Upper lobe of left lung (tissue), 6 donors: ENCODE data around the gene TMEM81. TPM values are rescaled to one million over a fixed set of nuclear protein-coding genes. Genes with fewer than 3 reads are reported as not detected.

Experiments used
- ATAC-seq, 2 donors: fragments of 200-7000 bp; cut with Tn5 transposase; one replicate each; pipeline ENCODE4 v1.9.1; 2022; ENCODE audit warnings: mild to moderate bottlenecking in 2 of 2, moderate library complexity in 2 of 2; ENCODE audit not compliant: low FRiP score in 2 of 2
- DNase-seq, 2 donors: peaks; one replicate each; pipeline ENCODE4 v3.0.0-alpha.2; 2019 to 2020
- H3K27ac ChIP-seq, 4 donors: fragments of 200-600 bp; sonication (generic); one replicate each; pipeline ENCODE4 v1.5.1; 2016 to 2019
- H3K27me3 ChIP-seq, 4 donors: fragments of 200-600 bp; sonication (generic); one replicate each; pipeline ENCODE4 v1.5.1; 2017 to 2019
- H3K36me3 ChIP-seq, 4 donors: fragments of 200-600 bp; sonication (generic); one replicate each; pipeline ENCODE4 v1.5.1; 2016 to 2019
- H3K4me1 ChIP-seq, 4 donors: fragments of 200-600 bp; sonication (generic); one replicate each; pipeline ENCODE4 v1.5.1; 2018 to 2019
- H3K4me3 ChIP-seq, 4 donors: fragments of 200-600 bp; sonication (generic); one replicate each; pipeline ENCODE4 v1.5.1; 2017 to 2019; ENCODE audit warnings: mild to moderate bottlenecking in 2 of 4, moderate library complexity in 1 of 4
- H3K9me3 ChIP-seq, 4 donors: fragments of 200-600 bp; sonication (generic); one replicate each; pipeline ENCODE4 v1.5.1; 2018 to 2019
- EP300 ChIP-seq, 4 donors: sonication (generic); formaldehyde crosslinking; IDR thresholded peaks; one replicate each; pipeline ENCODE4 v1.5.1; 2017; ENCODE audit warnings: antibody characterized with exemption in 4 of 4, control low read depth in 2 of 4
- POLR2A ChIP-seq, 4 donors: fragments of 450-650 bp; IDR thresholded peaks; one replicate each; pipeline ENCODE4 v1.5.1; 2016 to 2017; ENCODE audit warnings: antibody characterized with exemption in 4 of 4, mild to moderate bottlenecking in 2 of 4
- POLR2AphosphoS5 ChIP-seq, 2 donors: sonication (generic); formaldehyde crosslinking; IDR thresholded peaks; one replicate each; pipeline ENCODE4 v1.5.1; 2017; ENCODE audit warnings: antibody characterized with exemption in 2 of 2
- WGBS, 2 donors: methylation state at CpG; one replicate each; pipeline ENCODE4 v1.1.5; 2017 to 2018; 5-methylcytosine and 5-hydroxymethylcytosine counted together
- total RNA-seq, 6 donors: library from RNA; depleted of rRNA in 4 of 6; stranded (reverse); fragments of >200 nt in 4 of 6; gene quantifications; one replicate each; pipeline versions ENCODE4 v1.1.0 to v1.2.1, GENCODE V29; 2016 to 2021
- TF ChIP-seq, protein P1 (sequence below), 6 experiments: fragments of 450-650 bp in 4 of 6; fragments of 200-600 bp in 2 of 6; sonication (generic) in 2 of 6; IDR thresholded peaks; one replicate each; pipeline ENCODE4 v1.5.1; 2016 to 2019; ENCODE audit warnings: antibody characterized with exemption in 6 of 6
- donor health status: DM: no; HTN: no; CAD: no; lungs with moderate emphysema.
- donor health status: DM: no; HTN: yes; CAD: no; lungs with severe emphysema.

TMEM81 gene
- total RNA-seq, 6 donors from 2014 or later = 1.2 to 7.2 (median 2.8) TPM

DNA sequence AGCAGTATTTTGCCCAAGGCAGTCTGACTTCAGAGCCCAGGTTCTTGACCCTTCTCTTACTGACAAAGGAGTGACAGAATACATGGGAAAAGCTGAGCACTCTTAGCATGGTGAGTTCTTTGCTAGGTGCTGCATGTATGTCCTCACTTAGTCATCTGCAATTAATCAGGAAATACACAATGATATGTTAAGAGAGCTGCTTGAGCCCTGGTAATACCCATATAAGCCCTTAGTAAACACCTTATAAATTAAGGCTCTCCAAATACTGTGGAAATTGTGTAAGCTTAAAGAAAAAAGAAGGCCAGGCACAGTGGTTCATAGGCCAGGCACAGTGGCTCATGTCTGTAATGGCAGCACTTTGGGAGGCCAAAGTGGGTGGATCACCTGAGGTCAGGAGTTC is 14.0 kb upstream of the TMEM81 start:
- TF ChIP-seq, protein P1, sequence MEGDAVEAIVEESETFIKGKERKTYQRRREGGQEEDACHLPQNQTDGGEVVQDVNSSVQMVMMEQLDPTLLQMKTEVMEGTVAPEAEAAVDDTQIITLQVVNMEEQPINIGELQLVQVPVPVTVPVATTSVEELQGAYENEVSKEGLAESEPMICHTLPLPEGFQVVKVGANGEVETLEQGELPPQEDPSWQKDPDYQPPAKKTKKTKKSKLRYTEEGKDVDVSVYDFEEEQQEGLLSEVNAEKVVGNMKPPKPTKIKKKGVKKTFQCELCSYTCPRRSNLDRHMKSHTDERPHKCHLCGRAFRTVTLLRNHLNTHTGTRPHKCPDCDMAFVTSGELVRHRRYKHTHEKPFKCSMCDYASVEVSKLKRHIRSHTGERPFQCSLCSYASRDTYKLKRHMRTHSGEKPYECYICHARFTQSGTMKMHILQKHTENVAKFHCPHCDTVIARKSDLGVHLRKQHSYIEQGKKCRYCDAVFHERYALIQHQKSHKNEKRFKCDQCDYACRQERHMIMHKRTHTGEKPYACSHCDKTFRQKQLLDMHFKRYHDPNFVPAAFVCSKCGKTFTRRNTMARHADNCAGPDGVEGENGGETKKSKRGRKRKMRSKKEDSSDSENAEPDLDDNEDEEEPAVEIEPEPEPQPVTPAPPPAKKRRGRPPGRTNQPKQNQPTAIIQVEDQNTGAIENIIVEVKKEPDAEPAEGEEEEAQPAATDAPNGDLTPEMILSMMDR (IDR thresholded peaks at IDR 0.05) = no peak
- no peak overlapping the region for H3K27ac ChIP-seq
- no peaks in the 10 kb centered on the region for H3K4me1 ChIP-seq
- no peaks in the 10 kb centered on the region for H3K9me3 ChIP-seq
- peaks cover 37 to 99% (median 87%) of the 10 kb centered on the region in 4 donors for H3K36me3 ChIP-seq
- no peak overlapping the region for H3K4me3 ChIP-seq
- ATAC-seq (no peak), DNase-seq (no peak)
- no peaks in the 10 kb centered on the region for H3K27me3 ChIP-seq

DNA sequence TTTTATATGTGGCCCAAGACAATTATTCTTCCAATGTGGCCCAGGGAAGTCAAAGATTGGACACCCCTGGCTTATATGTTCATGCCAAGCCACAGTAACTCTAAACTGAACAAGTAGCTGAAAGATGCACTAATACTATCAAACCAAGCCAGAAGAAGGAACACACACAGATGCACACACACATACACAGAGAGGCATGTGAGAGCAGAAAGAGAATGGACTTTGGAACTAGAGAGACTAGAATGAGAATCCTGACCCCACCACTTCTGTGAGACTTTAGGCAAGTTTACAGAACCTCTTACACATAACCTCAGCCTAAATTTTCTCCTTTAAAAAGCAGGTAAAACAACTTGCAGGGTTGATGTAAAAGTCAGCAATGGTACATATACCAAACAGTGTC is 11.2 kb upstream of the TMEM81 start:
- no peak overlapping the region for H3K4me3 ChIP-seq
- peaks cover 42 to 99% (median 76%) of the 10 kb centered on the region in 4 donors for H3K36me3 ChIP-seq
- H3K4me1 ChIP-seq = no peaks in the 10 kb centered on the region
- no peaks in the 10 kb centered on the region for H3K27me3 ChIP-seq
- H3K9me3 ChIP-seq = no peaks in the 10 kb centered on the region
- no peak for DNase-seq
- TF ChIP-seq EP300 (IDR thresholded peaks at IDR 0.05) (no peak), POLR2A (IDR thresholded peaks at IDR 0.05) (no peak), POLR2AphosphoS5 (IDR thresholded peaks at IDR 0.05) (no peak)
- TF ChIP-seq, protein P1 (IDR thresholded peaks at IDR 0.05) = no peak
- ATAC-seq = no peak
- H3K27ac ChIP-seq = no peak overlapping the region

DNA sequence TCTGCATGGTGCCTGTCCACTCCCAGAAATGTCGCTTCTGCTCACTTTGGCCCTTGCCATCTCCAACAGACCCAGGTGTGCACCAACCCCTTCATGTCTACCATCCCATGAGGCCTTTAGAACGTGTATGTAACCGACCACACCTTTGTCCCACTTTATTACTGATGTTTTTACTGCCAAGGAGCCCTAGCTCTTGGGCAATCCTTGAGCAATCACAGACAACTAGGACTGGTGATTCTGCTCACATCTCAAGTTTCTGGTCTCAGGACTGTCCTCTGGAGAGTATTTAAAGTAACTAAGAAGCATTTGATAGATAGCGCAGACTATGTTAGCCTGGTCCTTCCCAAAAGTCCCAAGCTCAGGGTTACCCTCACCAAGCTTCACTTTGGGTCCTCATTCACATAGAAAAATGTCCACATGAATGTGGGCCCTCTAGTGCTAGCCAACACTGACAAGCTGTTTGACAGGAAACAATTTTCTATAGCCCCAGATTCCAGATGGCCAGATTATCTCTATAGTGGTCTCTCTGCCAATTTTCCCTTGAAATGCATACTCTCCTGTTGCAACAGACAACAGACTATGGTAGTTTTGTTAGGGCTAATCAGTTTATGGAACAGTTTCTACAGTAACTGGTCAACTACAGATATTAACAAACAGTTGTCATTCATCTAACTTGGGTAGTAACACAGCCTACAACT is 6.9 kb upstream of the TMEM81 start:
- WGBS, 2 donors = 85 to 91% methylated on average over 4 of the region's 4 CpGs
- H3K9me3 ChIP-seq = no peaks in the 10 kb centered on the region
- TF ChIP-seq POLR2AphosphoS5 (IDR thresholded peaks at IDR 0.05) (no peak), POLR2A (IDR thresholded peaks at IDR 0.05) (no peak), EP300 (IDR thresholded peaks at IDR 0.05) (no peak)
- TF ChIP-seq, protein P1 (IDR thresholded peaks at IDR 0.05) = no peak
- peaks cover 24 to 95% (median 56%) of the 10 kb centered on the region in 4 donors for H3K36me3 ChIP-seq
- no peak overlapping the region for H3K4me3 ChIP-seq
- no peak overlapping the region for H3K27ac ChIP-seq
- H3K4me1 ChIP-seq = no peaks in the 10 kb centered on the region
- H3K27me3 ChIP-seq = no peaks in the 10 kb centered on the region
- no peak for DNase-seq
- ATAC-seq = no peak

DNA sequence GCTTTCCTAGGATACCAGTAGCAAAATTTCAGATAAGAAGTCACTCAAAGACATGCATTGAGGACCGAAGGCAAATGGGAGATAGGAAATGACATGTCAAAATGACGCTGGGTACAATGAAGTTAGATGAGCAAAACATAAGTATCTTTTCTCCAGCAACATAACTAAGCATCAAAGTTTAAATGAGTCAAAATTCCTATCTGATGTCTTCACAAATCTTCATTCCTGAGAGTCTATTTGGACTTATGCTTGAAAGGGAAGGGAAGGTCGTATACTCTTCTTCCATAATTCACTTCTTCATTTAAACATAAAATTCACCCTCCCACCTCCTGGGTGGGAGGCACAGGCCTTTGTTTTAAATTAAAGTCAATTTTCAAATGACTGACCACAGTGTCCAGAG is 4.1 kb upstream of the TMEM81 start:
- Histone ChIP-seq H3K9me3 (no peaks in the 10 kb centered on the region), H3K27ac (no peak overlapping the region), H3K4me3 (no peak overlapping the region), H3K4me1 (no peaks in the 10 kb centered on the region), H3K36me3 (peaks cover 20 to 94% (median 42%) of the 10 kb centered on the region in 4 donors), H3K27me3 (no peaks in the 10 kb centered on the region)
- no peak for TF ChIP-seq EP300 (IDR thresholded peaks at IDR 0.05)
- TF ChIP-seq POLR2AphosphoS5 (IDR thresholded peaks at IDR 0.05) = no peak
- TF ChIP-seq, protein P1 (IDR thresholded peaks at IDR 0.05) = no peak
- ATAC-seq (no peak), DNase-seq (no peak)
- WGBS, 2 donors = 86 to 89% methylated on average over 3 of the region's 3 CpGs

DNA sequence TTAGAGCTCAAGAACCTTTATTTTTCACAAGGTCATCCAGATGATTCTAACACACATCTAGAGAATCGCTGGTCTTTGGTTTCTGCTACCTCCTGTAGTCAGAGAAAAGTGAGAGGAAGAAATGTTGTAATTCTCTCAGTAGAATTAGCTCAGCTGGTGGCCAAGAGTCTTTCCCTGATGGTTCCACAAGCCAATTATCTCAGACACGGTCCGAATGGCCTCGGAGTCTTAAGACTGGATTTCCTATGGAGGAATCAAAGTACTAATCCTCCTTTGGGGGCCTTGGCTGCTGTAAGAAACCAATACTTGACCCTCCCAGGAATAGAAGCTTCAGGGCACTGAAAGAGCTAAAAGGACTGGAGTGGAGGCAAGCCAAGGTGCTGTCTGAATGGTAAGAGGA is 1.8 kb downstream of the TMEM81 start:
- Histone ChIP-seq H3K4me1 (no peaks in the 10 kb centered on the region), H3K36me3 (peaks cover 0 to 40% (median 15%) of the 10 kb centered on the region in 4 donors), H3K4me3 (no peak overlapping the region), H3K9me3 (no peaks in the 10 kb centered on the region), H3K27ac (no peak overlapping the region), H3K27me3 (no peaks in the 10 kb centered on the region)
- no peak for TF ChIP-seq POLR2A (IDR thresholded peaks at IDR 0.05)
- TF ChIP-seq, protein P1 (IDR thresholded peaks at IDR 0.05) = no peak
- TF ChIP-seq POLR2AphosphoS5 (IDR thresholded peaks at IDR 0.05) = no peak
- no peak for TF ChIP-seq EP300 (IDR thresholded peaks at IDR 0.05)
- ATAC-seq (no peak), DNase-seq (no peak)
- WGBS, 2 donors = 96 to 100% methylated on average over 4 of the region's 4 CpGs
